Astrocyte (in vitro differentiated cells and primary cell): ENCODE results near the gene PSKH1. TPM values are rescaled to one million over a fixed set of nuclear protein-coding genes. Genes with fewer than 3 reads are reported as not detected.

Experiments used
- DNase-seq: peaks from one replicate; pipeline ENCODE4 v3.0.0-alpha.2; 2010; ENCODE audit warnings: low read depth
- FAIRE-seq: peaks from 2 replicates; lab custom pipeline; 2011; peaks lifted over from hg19 to GRCh38; lab: Jason Lieb, UNC
- H2AFZ ChIP-seq: 2 replicates; pipeline ENCODE4 v1.6.0; 2012; ENCODE audit warnings: low read depth, low read length, inconsistent platforms
- H3K27ac ChIP-seq: 2 replicates; pipeline ENCODE4 v1.5.1; 2011; ENCODE audit warnings: low read depth, low read length, inconsistent platforms
- H3K27me3 ChIP-seq: 2 replicates; pipeline ENCODE4 v1.6.0; 2011; ENCODE audit warnings: low read length, inconsistent platforms; ENCODE audit not compliant: insufficient read depth
- H3K36me3 ChIP-seq: 2 replicates; pipeline ENCODE4 v1.5.1; 2011; ENCODE audit warnings: low read length, inconsistent platforms; ENCODE audit not compliant: insufficient read depth
- H3K4me1 ChIP-seq: 2 replicates; pipeline ENCODE4 v1.5.1; 2011; ENCODE audit warnings: low read length, inconsistent platforms; ENCODE audit not compliant: insufficient read depth
- H3K4me2 ChIP-seq: 2 replicates; pipeline ENCODE4 v1.6.0; 2012; ENCODE audit warnings: low read length, inconsistent platforms
- H3K4me3 ChIP-seq: 2 replicates; pipeline ENCODE4 v1.5.1; 2011; ENCODE audit warnings: low read depth, mild to moderate bottlenecking, low read length, inconsistent platforms; ENCODE audit not compliant: insufficient read depth
- H3K79me2 ChIP-seq: 2 replicates; pipeline ENCODE4 v1.6.0; 2012; ENCODE audit warnings: mild to moderate bottlenecking, low read length, inconsistent platforms; ENCODE audit not compliant: insufficient read depth
- H3K9ac ChIP-seq: 2 replicates; pipeline ENCODE4 v1.6.0; 2012; ENCODE audit warnings: mild to moderate bottlenecking, low read length, inconsistent platforms
- H3K9me3 ChIP-seq: 2 replicates; pipeline ENCODE4 v1.5.1; 2012; ENCODE audit warnings: low read depth, mild to moderate bottlenecking, low read length, inconsistent platforms; ENCODE audit not compliant: insufficient read depth
- H4K20me1 ChIP-seq: 2 replicates; pipeline ENCODE4 v1.6.0; 2012; ENCODE audit warnings: low read length, inconsistent platforms; ENCODE audit not compliant: insufficient read depth
- H3K27ac Mint-ChIP-seq: one replicate; pipeline ENCODE4 v1.8.0; 2021; ENCODE audit warnings: mild to moderate bottlenecking, mixed read lengths; ENCODE audit not compliant: unreplicated experiment
- H3K27me3 Mint-ChIP-seq: one replicate; pipeline ENCODE4 v1.8.0; 2021; ENCODE audit warnings: low read depth, mixed read lengths; ENCODE audit not compliant: unreplicated experiment
- H3K36me3 Mint-ChIP-seq: one replicate; pipeline ENCODE4 v1.8.0; 2021; ENCODE audit warnings: low read depth, mixed read lengths; ENCODE audit not compliant: unreplicated experiment
- H3K4me1 Mint-ChIP-seq: one replicate; pipeline ENCODE4 v1.8.0; 2021; ENCODE audit warnings: low read depth, mixed read lengths; ENCODE audit not compliant: unreplicated experiment
- H3K4me3 Mint-ChIP-seq: one replicate; pipeline ENCODE4 v1.8.0; 2021; ENCODE audit warnings: mild to moderate bottlenecking, moderate library complexity, mixed read lengths; ENCODE audit not compliant: unreplicated experiment
- H3K9me3 Mint-ChIP-seq: one replicate; pipeline ENCODE4 v1.8.0; 2021; ENCODE audit warnings: mild to moderate bottlenecking, mixed read lengths; ENCODE audit not compliant: unreplicated experiment
- CTCF ChIP-seq: IDR thresholded peaks from 2 replicates; pipeline ENCODE4 v1.5.1; 2011; ENCODE audit warnings: low read depth, mild to moderate bottlenecking, inconsistent platforms, low read length, moderate library complexity; ENCODE audit not compliant: insufficient read depth
- EZH2 ChIP-seq: IDR thresholded peaks from 2 replicates; pipeline ENCODE4 v1.6.1; 2012; ENCODE audit warnings: mild to moderate bottlenecking, low read length, inconsistent platforms; ENCODE audit not compliant: insufficient read depth
- total RNA-seq: library from RNA; stranded (reverse); gene quantifications from 2 replicates; pipeline ENCODE4 v1.2.1, GENCODE V29; 2021

PSKH1 gene
- total RNA-seq, 1 donor from 2014 or later, result 27.3 TPM

GRCh38 chr16:67931712-67932461 lies 38.8 kb downstream of the PSKH1 start, which contains the start of gene CTRL:
CTRL (minus strand) TSS chr16:67931862; CDS start chr16:67931852, 10 bp downstream.
- Histone ChIP-seq H3K27ac (no peak within 1 kb of the TSS), H3K9me3 (no peaks in the 10 kb centered on the region), H3K4me3 (no peak within 1 kb of the TSS), H3K9ac (no peak within 1 kb of the TSS), H3K4me2 (no peak within 1 kb of the TSS), H2AFZ (no peak within 1 kb of the TSS), H3K36me3 (peaks cover 3% of the 10 kb centered on the region), H3K79me2 (no peaks in the 10 kb centered on the region), H3K4me1 (peaks cover 16% of the 10 kb centered on the region), H4K20me1 (peaks cover 30% of the 10 kb centered on the region), H3K27me3 (no peaks in the 10 kb centered on the region)
- Mint-ChIP-seq H3K4me3 (peak within 1 kb of the TSS; percentile 8), H3K36me3 (peaks cover 19% of the 10 kb centered on the region), H3K27ac (peak within 1 kb of the TSS; percentile 53), H3K4me1 (peaks cover 10% of the 10 kb centered on the region), H3K9me3 (no peaks in the 10 kb centered on the region), H3K27me3 (no peaks in the 10 kb centered on the region)
- no peak for FAIRE-seq
- TF ChIP-seq EZH2, result no peak
- TF ChIP-seq CTCF, result peak; percentile 14
- DNase-seq, result no peak

DNA sequence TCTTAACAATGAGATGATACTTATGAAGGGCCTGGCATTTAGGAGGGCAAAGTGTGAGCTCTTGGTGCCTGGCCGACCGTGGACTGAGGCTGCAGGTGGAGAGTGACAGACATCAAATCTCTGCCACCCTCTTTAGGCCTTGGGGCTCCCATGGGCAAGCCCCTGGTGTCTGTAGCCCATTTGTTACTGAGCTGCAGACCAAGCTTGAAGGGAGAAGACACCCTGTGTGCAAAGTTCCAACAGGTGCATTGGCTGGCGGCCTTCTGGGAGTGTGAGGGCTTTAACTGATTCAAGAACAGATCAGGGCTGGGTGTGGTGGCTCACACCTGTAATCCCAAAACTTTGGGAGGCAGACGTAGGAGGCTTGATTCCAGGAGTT lies 39.4 kb downstream of the PSKH1 start:
- Mint-ChIP-seq H3K27me3 (no peaks in the 10 kb centered on the region), H3K27ac (peak overlapping the region; percentile 53), H3K4me1 (peaks cover 15% of the 10 kb centered on the region), H3K36me3 (peaks cover 19% of the 10 kb centered on the region), H3K9me3 (no peaks in the 10 kb centered on the region), H3K4me3 (peak overlapping the region; percentile 8)
- DNase-seq (no peak), FAIRE-seq (no peak)
- no peak overlapping the region for H2AFZ ChIP-seq
- peaks cover 6% of the 10 kb centered on the region for H3K79me2 ChIP-seq
- peaks cover 24% of the 10 kb centered on the region for H4K20me1 ChIP-seq
- peaks cover 3% of the 10 kb centered on the region for H3K36me3 ChIP-seq
- peaks cover 21% of the 10 kb centered on the region for H3K4me1 ChIP-seq
- no peaks in the 10 kb centered on the region for H3K9me3 ChIP-seq
- H3K9ac ChIP-seq, result no peak overlapping the region
- H3K27me3 ChIP-seq, result no peaks in the 10 kb centered on the region
- H3K27ac ChIP-seq, result no peak overlapping the region
- no peak for TF ChIP-seq EZH2
- no peak for TF ChIP-seq CTCF
- H3K4me3 ChIP-seq, result no peak overlapping the region
- H3K4me2 ChIP-seq, result no peak overlapping the region

DNA sequence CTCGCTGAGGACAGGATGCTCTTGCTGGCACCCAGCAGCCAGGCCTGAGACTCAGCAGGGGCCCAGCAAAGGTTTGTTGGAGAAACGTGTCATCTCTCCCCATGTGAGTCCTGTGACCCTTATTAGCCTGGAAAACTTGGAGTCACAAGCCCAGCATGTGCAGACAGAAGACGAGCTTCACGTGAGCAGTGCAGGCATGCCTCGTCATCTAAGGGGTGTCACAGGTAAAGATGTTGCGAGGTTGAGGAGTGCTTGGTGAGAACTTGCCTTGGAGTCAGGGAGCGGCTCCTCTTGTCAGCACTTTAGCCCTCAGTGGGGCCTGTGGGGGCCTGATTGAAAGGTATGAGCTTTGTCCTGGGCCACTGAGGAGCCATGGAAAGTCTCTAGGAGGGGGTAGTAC lies 40.8 kb downstream of the PSKH1 start:
- Histone ChIP-seq H4K20me1 (peaks cover 10% of the 10 kb centered on the region), H3K4me1 (peaks cover 22% of the 10 kb centered on the region), H3K9ac (no peak overlapping the region), H3K9me3 (no peaks in the 10 kb centered on the region), H3K27ac (no peak overlapping the region), H3K36me3 (peaks cover 3% of the 10 kb centered on the region), H3K4me3 (no peak overlapping the region), H3K27me3 (no peaks in the 10 kb centered on the region), H3K4me2 (no peak overlapping the region), H3K79me2 (peaks cover 6% of the 10 kb centered on the region), H2AFZ (no peak overlapping the region)
- TF ChIP-seq CTCF, result no peak
- TF ChIP-seq EZH2, result no peak
- no peaks in the 10 kb centered on the region for H3K27me3 Mint-ChIP-seq
- peaks cover 19% of the 10 kb centered on the region for H3K36me3 Mint-ChIP-seq
- no peak overlapping the region for H3K27ac Mint-ChIP-seq
- peak overlapping the region; percentile 16 for H3K4me3 Mint-ChIP-seq
- peaks cover 15% of the 10 kb centered on the region for H3K4me1 Mint-ChIP-seq
- H3K9me3 Mint-ChIP-seq, result no peaks in the 10 kb centered on the region
- FAIRE-seq (no peak), DNase-seq (no peak)
